Measurements from ENCODE around the gene TMEM108. TPM values are rescaled to one million over a fixed set of nuclear protein-coding genes. Genes with fewer than 3 reads are reported as not detected.

TMEM108 gene
- total and polyA plus RNA-seq, 2 experiments from 2014 or later: 7.4 to 15.3 TPM

DNA sequence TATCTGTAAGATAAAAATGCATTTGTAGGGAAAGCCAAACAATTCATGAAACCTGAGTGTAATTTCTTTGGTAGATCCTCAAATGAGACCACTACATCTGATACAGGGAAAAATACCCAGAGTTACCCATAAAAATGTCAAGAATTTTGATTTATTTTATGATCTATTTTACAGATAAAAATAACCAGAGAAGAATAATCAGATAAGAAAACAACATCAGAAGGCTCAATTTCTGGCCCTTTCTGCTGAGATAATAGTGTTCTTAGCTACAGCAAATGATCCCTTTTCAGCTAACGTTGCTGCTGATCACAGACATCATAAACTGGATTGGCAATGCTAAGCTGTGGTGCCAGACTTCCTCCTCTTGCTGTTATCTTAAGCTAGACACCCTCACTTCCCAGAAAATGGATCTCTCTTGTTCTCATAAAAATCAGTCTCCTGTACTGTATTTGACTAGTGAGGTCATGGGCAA, 21.3 kb upstream of the TMEM108 start:
- H3K79me2 ChIP-seq (replicated peaks; ENCODE audit: insufficient read depth): no peaks in the 10 kb centered on the region
- Mint-ChIP-seq H3K4me3 (no peak overlapping the region), H3K27ac (no peak overlapping the region), H3K27me3 (ENCODE audit: insufficient read depth, low read depth, poor library complexity) (no peaks in the 10 kb centered on the region), H3K4me1 (no peaks in the 10 kb centered on the region), H3K36me3 (ENCODE audit: low read depth) (peaks cover 7% of the 10 kb centered on the region), H3K9me3 (peaks cover 9% of the 10 kb centered on the region)
- no peaks in the 10 kb centered on the region for H3K9me2 ChIP-seq (ENCODE audit: insufficient read depth)
- TF ChIP-seq NANOG (IDR thresholded peaks at IDR 0.05; ENCODE audit: borderline replicate concordance) (no peak), JUNB (IDR thresholded peaks at IDR 0.05; ENCODE audit: unreplicated experiment) (no peak), ZNF114 (CRISPR knock-in tag; IDR thresholded peaks at IDR 0.05) (no peak), EZH2phosphoT487 (IDR thresholded peaks at IDR 0.05; ENCODE audit: unreplicated experiment) (no peak), POLR2AphosphoS5 (IDR thresholded peaks at IDR 0.05; ENCODE audit: low read depth) (no peak), EZH2 (IDR thresholded peaks at IDR 0.05; ENCODE audit: low read depth, unreplicated experiment) (no peak), ZNF331 (CRISPR knock-in tag; IDR thresholded peaks at IDR 0.05; ENCODE audit: low read depth) (no peak), STAT1 (IDR thresholded peaks at IDR 0.05; ENCODE audit: unreplicated experiment) (no peak), CREB1 (CRISPR knock-in tag; IDR thresholded peaks at IDR 0.05; ENCODE audit: low read depth) (no peak)
- TF ChIP-seq, protein P1, sequence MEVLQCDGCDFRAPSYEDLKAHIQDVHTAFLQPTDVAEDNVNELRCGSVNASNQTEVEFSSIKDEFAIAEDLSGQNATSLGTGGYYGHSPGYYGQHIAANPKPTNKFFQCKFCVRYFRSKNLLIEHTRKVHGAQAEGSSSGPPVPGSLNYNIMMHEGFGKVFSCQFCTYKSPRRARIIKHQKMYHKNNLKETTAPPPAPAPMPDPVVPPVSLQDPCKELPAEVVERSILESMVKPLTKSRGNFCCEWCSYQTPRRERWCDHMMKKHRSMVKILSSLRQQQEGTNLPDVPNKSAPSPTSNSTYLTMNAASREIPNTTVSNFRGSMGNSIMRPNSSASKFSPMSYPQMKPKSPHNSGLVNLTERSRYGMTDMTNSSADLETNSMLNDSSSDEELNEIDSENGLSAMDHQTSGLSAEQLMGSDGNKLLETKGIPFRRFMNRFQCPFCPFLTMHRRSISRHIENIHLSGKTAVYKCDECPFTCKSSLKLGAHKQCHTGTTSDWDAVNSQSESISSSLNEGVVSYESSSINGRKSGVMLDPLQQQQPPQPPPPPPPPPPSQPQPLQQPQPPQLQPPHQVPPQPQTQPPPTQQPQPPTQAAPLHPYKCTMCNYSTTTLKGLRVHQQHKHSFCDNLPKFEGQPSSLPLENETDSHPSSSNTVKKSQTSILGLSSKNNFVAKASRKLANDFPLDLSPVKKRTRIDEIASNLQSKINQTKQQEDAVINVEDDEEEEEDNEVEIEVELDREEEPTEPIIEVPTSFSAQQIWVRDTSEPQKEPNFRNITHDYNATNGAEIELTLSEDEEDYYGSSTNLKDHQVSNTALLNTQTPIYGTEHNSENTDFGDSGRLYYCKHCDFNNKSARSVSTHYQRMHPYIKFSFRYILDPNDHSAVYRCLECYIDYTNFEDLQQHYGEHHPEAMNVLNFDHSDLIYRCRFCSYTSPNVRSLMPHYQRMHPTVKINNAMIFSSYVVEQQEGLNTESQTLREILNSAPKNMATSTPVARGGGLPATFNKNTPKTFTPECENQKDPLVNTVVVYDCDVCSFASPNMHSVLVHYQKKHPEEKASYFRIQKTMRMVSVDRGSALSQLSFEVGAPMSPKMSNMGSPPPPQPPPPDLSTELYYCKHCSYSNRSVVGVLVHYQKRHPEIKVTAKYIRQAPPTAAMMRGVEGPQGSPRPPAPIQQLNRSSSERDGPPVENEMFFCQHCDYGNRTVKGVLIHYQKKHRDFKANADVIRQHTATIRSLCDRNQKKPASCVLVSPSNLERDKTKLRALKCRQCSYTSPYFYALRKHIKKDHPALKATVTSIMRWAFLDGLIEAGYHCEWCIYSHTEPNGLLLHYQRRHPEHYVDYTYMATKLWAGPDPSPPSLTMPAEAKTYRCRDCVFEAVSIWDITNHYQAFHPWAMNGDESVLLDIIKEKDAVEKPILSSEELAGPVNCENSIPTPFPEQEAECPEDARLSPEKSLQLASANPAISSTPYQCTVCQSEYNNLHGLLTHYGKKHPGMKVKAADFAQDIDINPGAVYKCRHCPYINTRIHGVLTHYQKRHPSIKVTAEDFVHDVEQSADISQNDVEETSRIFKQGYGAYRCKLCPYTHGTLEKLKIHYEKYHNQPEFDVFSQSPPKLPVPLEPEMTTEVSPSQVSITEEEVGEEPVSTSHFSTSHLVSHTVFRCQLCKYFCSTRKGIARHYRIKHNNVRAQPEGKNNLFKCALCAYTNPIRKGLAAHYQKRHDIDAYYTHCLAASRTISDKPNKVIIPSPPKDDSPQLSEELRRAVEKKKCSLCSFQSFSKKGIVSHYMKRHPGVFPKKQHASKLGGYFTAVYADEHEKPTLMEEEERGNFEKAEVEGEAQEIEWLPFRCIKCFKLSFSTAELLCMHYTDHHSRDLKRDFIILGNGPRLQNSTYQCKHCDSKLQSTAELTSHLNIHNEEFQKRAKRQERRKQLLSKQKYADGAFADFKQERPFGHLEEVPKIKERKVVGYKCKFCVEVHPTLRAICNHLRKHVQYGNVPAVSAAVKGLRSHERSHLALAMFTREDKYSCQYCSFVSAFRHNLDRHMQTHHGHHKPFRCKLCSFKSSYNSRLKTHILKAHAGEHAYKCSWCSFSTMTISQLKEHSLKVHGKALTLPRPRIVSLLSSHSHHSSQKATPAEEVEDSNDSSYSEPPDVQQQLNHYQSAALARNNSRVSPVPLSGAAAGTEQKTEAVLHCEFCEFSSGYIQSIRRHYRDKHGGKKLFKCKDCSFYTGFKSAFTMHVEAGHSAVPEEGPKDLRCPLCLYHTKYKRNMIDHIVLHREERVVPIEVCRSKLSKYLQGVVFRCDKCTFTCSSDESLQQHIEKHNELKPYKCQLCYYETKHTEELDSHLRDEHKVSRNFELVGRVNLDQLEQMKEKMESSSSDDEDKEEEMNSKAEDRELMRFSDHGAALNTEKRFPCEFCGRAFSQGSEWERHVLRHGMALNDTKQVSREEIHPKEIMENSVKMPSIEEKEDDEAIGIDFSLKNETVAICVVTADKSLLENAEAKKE (CRISPR knock-in tag; IDR thresholded peaks at IDR 0.05): no peak
- TF ChIP-seq, protein P2, sequence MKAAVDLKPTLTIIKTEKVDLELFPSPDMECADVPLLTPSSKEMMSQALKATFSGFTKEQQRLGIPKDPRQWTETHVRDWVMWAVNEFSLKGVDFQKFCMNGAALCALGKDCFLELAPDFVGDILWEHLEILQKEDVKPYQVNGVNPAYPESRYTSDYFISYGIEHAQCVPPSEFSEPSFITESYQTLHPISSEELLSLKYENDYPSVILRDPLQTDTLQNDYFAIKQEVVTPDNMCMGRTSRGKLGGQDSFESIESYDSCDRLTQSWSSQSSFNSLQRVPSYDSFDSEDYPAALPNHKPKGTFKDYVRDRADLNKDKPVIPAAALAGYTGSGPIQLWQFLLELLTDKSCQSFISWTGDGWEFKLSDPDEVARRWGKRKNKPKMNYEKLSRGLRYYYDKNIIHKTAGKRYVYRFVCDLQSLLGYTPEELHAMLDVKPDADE (IDR thresholded peaks at IDR 0.05): no peak
- TF ChIP-seq, protein P3, sequence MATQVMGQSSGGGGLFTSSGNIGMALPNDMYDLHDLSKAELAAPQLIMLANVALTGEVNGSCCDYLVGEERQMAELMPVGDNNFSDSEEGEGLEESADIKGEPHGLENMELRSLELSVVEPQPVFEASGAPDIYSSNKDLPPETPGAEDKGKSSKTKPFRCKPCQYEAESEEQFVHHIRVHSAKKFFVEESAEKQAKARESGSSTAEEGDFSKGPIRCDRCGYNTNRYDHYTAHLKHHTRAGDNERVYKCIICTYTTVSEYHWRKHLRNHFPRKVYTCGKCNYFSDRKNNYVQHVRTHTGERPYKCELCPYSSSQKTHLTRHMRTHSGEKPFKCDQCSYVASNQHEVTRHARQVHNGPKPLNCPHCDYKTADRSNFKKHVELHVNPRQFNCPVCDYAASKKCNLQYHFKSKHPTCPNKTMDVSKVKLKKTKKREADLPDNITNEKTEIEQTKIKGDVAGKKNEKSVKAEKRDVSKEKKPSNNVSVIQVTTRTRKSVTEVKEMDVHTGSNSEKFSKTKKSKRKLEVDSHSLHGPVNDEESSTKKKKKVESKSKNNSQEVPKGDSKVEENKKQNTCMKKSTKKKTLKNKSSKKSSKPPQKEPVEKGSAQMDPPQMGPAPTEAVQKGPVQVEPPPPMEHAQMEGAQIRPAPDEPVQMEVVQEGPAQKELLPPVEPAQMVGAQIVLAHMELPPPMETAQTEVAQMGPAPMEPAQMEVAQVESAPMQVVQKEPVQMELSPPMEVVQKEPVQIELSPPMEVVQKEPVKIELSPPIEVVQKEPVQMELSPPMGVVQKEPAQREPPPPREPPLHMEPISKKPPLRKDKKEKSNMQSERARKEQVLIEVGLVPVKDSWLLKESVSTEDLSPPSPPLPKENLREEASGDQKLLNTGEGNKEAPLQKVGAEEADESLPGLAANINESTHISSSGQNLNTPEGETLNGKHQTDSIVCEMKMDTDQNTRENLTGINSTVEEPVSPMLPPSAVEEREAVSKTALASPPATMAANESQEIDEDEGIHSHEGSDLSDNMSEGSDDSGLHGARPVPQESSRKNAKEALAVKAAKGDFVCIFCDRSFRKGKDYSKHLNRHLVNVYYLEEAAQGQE (IDR thresholded peaks at IDR 0.05; ENCODE audit: unreplicated experiment): no peak
- TF ChIP-seq, protein P4, sequence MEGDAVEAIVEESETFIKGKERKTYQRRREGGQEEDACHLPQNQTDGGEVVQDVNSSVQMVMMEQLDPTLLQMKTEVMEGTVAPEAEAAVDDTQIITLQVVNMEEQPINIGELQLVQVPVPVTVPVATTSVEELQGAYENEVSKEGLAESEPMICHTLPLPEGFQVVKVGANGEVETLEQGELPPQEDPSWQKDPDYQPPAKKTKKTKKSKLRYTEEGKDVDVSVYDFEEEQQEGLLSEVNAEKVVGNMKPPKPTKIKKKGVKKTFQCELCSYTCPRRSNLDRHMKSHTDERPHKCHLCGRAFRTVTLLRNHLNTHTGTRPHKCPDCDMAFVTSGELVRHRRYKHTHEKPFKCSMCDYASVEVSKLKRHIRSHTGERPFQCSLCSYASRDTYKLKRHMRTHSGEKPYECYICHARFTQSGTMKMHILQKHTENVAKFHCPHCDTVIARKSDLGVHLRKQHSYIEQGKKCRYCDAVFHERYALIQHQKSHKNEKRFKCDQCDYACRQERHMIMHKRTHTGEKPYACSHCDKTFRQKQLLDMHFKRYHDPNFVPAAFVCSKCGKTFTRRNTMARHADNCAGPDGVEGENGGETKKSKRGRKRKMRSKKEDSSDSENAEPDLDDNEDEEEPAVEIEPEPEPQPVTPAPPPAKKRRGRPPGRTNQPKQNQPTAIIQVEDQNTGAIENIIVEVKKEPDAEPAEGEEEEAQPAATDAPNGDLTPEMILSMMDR (conservative IDR thresholded peaks at IDR 0.05; ENCODE audit: low read depth in 2 of 2): no peak
- no peak overlapping the region for H3K4me3 ChIP-seq
- no peak overlapping the region for H2AFZ ChIP-seq
- H3K4me2 ChIP-seq: no peak overlapping the region
- no peak overlapping the region for H3K27ac ChIP-seq (ENCODE audit: low read depth)
- DNase-seq (ENCODE audit: low spot score) (no peak), ATAC-seq (no peak)
- no peaks in the 10 kb centered on the region for H4K20me1 ChIP-seq (replicated peaks; ENCODE audit: insufficient read depth)
- no peaks in the 10 kb centered on the region for H3K27me3 ChIP-seq (ENCODE audit: insufficient read depth)
- no peaks in the 10 kb centered on the region for H3K4me1 ChIP-seq (ENCODE audit: insufficient read depth)
- no peaks in the 10 kb centered on the region for H3K36me3 ChIP-seq (ENCODE audit: insufficient read depth)
- H3F3A ChIP-seq (replicated peaks; ENCODE audit: low read depth): no peaks in the 10 kb centered on the region
